Activated T-cell treated with anti-CD3 and anti-CD28 coated beads for 1 hour (primary cell): ENCODE measurements around the gene RAI14.
"Not testable (repeated sequence)": the region's sequence is repeated elsewhere in the genome, so short reads cannot be mapped to it uniquely, and the experiment has no call there.

Experiments
- DNase-seq: peaks from one replicate; pipeline ENCODE4 v3.0.0-alpha.2; 2020; ENCODE audit warnings: low read depth

Gene RAI14

GRCh38 chr5:34770486-34770885 is 114.4 kb downstream of the RAI14 start:
- DNase-seq = no peak

GRCh38 chr5:34771076-34771475 is 114.9 kb downstream of the RAI14 start:
- no peak for DNase-seq

GRCh38 chr5:34772267-34773098 is 116.4 kb downstream of the RAI14 start:
- DNase-seq = no peak

GRCh38 chr5:34774139-34774538 is 118.0 kb downstream of the RAI14 start:
- no peak for DNase-seq

GRCh38 chr5:34774678-34775077 is 118.5 kb downstream of the RAI14 start:
- not testable (repeated sequence) for DNase-seq

- DNase-seq = no peak
Observed at GRCh38 chr5:34775886-34776285, 119.8 kb downstream of the RAI14 start.

- no peak for DNase-seq
Observed at GRCh38 chr5:34778091-34778850, 122.1 kb downstream of the RAI14 start.

GRCh38 chr5:34783892-34784291 is 127.8 kb downstream of the RAI14 start:
- not testable (repeated sequence) for DNase-seq

GRCh38 chr5:34787035-34787434 is 130.9 kb downstream of the RAI14 start:
- DNase-seq = no peak

- no peak for DNase-seq
Observed at GRCh38 chr5:34789021-34789531, 132.9 kb downstream of the RAI14 start.

- no peak for DNase-seq
Observed at GRCh38 chr5:34789639-34790038, 133.5 kb downstream of the RAI14 start.

GRCh38 chr5:34790069-34790468 is 133.9 kb downstream of the RAI14 start:
- no peak for DNase-seq

- DNase-seq = no peak
Observed at GRCh38 chr5:34791761-34792244, 135.7 kb downstream of the RAI14 start.

GRCh38 chr5:34802834-34803563 is 146.9 kb downstream of the RAI14 start:
- no peak for DNase-seq

GRCh38 chr5:34803974-34804732 is 148.0 kb downstream of the RAI14 start:
- DNase-seq = no peak

GRCh38 chr5:34804913-34805312 is 148.8 kb downstream of the RAI14 start:
- no peak for DNase-seq

- no peak for DNase-seq
Observed at GRCh38 chr5:34806532-34806931, 150.4 kb downstream of the RAI14 start.

- no peak for DNase-seq
Observed at GRCh38 chr5:34811706-34812105, 155.6 kb downstream of the RAI14 start.

- DNase-seq = no peak
Observed at GRCh38 chr5:34813509-34813908, 157.4 kb downstream of the RAI14 start.

GRCh38 chr5:34817558-34818351 is 161.6 kb downstream of the RAI14 start:
- DNase-seq = no peak

- no peak for DNase-seq
Observed at GRCh38 chr5:34818717-34819116, 162.6 kb downstream of the RAI14 start.
